GF-D8 (cell line): Measurements from ENCODE around the gene KLK5.

Source experiments
- DNase-seq: peaks from one replicate; lab custom pipeline; 2025; lab: John Stamatoyannopoulos, UW

Gene KLK5

DNA sequence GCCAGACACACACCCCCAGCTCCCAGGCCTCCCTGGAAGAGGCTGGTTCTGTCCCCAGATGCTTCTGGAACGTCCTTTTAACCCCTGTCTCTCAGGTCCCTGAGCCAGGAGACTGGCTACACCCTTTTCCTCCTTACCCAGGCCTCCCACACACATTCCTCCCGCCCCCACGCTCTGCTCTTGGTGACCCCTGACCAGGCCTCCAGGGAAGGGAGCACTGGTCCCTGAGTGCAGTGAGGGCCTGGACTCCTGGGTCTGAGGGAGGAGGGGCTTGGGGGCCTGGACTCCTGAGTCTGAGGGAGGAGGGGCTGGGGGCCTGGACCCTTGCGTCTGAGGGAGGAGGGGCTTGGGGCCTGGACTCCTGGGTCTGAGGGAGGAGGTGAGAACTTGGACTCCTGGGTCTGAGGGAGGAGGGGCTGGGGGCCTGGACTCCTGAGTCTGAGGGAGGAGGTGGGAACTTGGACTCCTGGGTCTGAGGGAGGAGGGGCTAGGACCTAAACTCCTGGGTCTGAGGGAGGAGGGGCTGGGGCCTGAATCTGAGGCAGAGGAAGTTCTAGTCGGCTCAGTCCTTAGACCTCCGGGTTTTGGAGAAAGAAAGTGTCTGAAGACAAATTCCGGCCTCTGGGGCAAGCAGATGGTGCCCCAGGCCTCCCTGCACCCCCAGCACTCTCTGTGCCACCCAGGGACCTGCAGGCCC lies 16.0 kb upstream of the KLK5 start:
- DNase-seq = no peak

DNA sequence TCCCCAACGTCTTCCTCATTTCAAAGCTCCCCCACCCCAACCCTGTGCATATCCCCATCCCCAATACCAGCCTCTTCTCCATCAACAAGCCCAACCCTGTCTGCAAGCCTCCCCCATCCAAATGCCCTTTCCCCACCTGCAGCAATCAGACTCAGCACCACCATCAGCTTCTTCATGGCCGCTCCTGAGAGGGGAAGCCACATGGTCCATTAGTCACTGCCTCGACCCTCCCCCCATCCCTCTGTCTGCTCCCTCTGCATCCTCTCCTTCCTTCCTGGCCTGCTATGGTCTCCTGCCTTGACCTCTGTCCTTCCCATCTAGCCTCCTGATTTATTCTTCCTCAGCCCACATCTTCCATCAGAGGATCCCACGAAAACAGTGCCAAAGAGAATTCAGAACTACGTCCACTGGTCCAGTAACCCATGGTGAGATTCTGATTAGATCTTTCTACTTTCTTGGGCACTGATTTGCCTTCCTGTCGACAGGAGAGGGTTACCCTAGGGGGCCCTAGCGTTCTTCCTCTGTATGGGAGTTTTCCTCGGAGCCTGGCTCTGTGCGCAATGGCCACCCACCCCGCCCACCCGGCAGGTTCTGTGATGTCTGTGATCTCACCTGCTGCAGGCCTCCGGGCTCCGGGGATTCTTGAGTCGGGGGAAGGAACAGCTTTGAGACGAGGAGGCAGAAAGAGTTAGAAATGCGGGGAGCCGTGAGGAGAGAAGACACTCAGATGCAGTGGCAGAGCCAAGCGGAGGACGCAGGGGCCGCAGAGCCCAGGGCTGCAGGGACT lies 15.3 kb upstream of the KLK5 start:
- DNase-seq = no peak

- no peak for DNase-seq
Observed at GRCh38 chr19:50964266-50964665, 11.4 kb upstream of the KLK5 start.

- no peak for DNase-seq
Observed at GRCh38 chr19:50963381-50963780, 10.5 kb upstream of the KLK5 start.

- no peak for DNase-seq
Observed at GRCh38 chr19:50962245-50962644, 9.4 kb upstream of the KLK5 start.

- no peak for DNase-seq
Observed at GRCh38 chr19:50959731-50960500, 7.1 kb upstream of the KLK5 start.

DNA sequence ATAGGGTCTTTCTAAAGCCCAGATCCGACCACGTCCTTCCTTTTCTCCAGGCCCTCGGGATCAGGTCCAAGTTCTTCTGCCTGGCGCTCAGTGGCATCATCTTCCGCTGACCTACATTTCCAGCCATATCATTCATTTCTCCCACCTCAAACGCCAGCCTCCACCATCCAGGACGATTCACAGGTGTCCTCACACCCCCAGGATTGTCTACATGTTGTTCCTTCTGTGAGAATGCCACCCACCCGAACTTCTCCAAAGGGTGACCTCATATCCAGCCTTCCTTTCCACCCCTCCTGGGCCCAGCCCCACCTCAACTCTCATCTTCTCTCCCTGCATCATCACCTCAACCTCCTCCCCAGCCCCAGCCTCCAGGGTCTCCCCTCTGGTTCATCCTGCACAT lies 4.7 kb upstream of the KLK5 start:
- DNase-seq = no peak

GRCh38 chr19:50949861-50950260 lies 3.0 kb downstream of the KLK5 start:
- DNase-seq = no peak

- no peak for DNase-seq
Observed at GRCh38 chr19:50947123-50947522, 5.7 kb downstream of the KLK5 start.

DNA sequence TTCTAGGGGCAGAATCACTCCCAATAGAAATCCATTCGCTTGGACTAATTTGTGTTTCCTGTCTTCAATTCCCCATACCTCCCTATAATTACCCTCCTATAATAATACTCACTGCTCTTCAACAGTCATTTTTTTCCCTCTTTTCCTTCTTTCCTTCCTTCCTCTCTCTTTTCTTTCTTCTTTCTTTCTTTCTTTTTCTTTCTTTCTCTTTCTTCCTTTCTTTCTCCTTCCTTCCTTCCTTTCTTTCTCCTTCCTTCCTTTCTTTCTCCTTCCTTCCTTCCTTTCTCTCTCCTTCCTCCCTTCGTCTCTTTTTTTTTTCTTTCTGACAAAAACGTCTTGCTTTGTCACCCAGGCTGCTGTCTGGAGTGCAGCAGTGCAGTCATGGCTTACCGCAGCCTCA lies 8.0 kb downstream of the KLK5 start:
- no peak for DNase-seq

DNA sequence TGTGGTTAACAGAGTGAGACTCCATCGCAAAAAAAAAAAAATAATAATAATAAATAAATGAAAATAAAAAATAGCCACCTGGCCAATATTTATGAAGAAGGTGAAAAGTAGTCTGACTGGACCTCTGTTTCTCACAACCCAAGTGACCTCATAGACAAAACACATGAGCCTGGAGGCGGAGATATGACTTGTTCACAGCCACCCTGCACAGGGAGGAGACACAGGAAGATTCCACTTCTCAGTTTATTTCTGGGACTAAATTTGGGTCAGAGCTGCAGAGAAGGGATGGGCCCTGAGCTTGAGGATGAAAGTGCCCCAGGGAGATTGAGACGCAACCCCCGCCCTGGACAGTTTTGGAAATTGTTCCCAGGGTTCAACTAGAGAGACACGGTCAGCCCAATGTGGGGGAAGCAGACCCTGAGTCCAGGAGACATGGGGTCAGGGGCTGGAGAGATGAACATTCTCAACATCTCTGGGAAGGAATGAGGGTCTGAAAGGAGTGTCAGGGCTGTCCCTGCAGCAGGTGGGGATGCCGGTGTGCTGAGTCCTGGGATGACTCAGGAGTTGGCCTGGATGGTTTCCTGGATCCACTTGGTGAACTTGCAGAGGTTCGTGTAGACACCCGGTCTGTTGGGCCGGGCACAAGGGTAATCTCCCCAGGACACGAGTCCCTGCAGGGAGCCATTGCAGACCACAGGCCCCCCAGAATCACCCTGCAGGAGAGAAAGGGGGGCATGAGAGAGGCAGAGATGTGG lies 9.6 kb downstream of the KLK5 start:
- DNase-seq = no peak

DNA sequence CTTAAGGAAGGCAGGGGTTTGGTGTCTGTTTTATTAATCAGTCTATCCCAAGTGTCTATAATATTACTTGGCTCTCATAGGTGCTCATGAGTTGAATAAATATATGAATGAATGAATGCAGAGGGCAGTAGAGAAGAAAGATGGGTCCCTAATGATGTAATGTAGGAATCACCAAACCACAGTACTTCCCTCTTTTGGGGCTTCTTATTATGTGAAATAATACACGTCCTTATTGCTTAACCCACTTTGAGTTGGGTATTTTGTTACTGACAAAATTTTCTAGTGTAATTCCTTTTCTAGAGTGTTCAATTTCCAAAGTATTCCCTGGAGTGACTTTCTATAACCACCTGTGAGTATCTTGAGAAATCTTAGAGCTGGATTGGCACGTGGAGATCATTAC lies 13.2 kb downstream of the KLK5 start:
- DNase-seq = no peak

DNA sequence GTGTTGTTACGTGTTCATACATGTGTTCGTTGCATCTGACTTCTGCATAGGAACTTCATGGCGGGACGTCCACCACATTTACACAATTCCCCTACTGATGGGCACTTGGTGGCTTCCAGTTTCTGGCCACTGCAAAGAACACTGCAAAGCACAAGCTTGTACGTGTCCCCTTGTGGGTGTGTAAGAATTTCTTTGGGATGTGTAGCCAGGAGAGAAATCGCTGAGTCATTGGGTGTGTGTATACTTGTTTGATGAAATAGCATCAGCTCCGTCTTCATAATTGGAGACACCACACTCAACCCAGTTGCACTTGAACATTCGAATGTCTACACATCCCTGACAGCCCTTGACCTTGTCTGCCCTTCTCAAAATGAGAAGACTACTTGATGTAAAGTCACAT lies 19.2 kb downstream of the KLK5 start:
- no peak for DNase-seq

- DNase-seq = no peak
Observed at GRCh38 chr19:50932690-50933083, 20.2 kb downstream of the KLK5 start.

- no peak for DNase-seq
Observed at GRCh38 chr19:50932018-50932689, 20.7 kb downstream of the KLK5 start.

DNA sequence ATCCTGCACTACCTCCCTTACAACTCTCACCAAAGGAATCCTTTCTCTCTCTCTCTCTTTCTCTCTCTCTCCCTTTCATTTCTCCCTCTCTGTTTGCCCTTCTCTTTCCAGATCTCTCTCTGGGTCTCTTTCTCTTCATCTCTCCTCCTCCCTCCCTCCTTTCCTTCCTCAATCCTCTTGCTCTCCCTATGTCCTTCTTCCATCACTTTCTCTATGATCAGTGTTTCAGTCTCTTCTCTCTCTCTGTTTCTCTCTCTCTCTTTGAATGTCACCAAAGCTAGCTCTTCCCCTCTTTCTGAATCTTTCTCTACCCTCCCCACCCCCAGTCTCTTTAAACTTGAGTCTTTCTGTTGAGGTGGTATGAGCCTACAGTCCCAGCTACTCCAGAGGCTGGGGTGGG lies 21.8 kb downstream of the KLK5 start:
- DNase-seq = no peak

DNA sequence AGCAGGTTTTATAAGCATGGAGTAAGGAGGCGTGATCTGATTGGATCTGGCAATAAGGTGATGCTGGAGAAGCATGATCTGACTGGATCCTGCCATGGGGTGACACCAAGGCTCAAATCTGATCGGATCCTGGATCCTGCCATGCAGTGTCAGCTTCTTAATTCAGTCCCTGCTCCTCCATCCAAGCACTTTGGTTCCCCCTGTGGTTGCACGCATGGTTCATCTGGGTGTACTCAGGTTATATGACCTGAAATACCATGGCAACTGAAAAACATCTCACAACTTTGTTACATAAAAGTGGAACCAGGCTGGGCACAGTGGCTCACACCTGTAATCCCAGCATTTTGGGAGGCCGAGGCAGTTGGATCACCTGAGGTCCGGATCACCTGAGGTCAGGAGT lies 24.0 kb downstream of the KLK5 start:
- no peak for DNase-seq

DNA sequence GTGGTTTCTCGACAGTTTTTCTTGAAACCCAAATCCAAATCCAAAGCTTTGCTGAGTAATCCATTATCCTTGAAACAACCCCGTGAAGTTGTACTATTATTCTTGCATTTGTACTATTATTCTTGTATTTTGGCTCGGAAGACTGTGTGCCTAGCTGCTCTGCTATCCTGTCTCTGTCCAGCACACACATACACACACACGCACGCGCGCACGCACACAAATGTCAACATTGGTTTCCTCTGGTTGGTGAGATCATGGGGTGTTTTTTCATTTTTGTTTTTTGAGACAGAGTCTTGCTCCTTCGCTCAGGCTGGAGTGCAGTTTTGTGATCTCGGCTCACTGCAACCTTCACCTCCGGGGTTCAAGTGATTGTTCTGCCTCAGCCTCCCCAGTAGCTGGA lies 26.7 kb downstream of the KLK5 start:
- DNase-seq = no peak

DNA sequence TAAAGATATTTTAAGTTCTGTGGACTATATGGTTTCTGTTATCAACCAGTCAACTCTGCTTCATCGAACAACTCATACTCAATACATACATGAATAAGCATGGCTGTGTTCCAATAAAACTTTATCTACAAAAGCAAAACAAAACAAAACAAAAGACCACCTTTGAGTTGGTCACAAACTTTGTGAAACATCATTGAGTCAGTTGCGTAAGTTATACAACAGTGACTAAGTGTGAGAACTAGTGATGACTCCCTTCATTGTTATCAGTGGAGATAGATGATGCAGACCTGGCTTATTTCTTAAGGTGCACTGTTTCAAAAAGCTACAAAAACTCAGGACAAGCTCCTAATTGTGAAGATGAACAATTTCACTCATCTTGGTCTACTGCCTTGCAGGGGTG lies 27.1 kb downstream of the KLK5 start:
- DNase-seq = no peak

DNA sequence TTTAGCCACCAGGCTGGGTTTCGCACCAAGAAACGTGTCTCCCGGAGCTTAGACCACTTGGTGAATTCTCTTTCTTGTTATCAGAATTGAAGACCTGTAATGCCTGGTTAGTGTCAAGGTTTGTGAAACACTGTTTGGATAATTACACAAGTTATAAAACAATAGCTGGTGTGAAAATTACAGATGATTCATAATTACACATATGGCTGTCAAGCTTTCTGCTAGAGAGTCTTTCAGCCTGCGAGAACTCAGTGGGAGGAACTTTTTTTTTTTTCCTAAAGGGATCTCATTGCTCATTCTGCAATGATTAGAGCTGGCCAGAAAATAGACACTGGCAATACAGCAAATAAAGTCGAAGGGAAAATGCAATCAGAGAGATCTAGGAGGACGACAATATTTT lies 28.3 kb downstream of the KLK5 start:
- no peak for DNase-seq

GRCh38 chr19:50922317-50922853 lies 30.5 kb downstream of the KLK5 start:
- DNase-seq = no peak
